Stimulated activated CD8-positive, alpha-beta memory T cell treated with anti-CD3 and anti-CD28 coated beads, Interleukin-15, amount 100 ng/mL, for 4 hours (primary cell): ENCODE results near the gene RTP5.

ENCODE experiments used
- DNase-seq, 2 donors: peaks; one replicate each; pipeline ENCODE4 v3.0.0-alpha.2; 2020; ENCODE audit warnings: low read depth in 2 of 2

RTP5 gene

GRCh38 chr2:241857572-241858121 lies 11.9 kb upstream of the RTP5 start:
- DNase-seq = no peak

GRCh38 chr2:241858206-241859016 lies 11.1 kb upstream of the RTP5 start, which contains the start of gene PDCD1:
TSS of gene PDCD1 (minus strand) at chr2:241858894. CDS start at chr2:241858838, 56 bp downstream.
- peak; percentile 66 to 76 for DNase-seq

DNA sequence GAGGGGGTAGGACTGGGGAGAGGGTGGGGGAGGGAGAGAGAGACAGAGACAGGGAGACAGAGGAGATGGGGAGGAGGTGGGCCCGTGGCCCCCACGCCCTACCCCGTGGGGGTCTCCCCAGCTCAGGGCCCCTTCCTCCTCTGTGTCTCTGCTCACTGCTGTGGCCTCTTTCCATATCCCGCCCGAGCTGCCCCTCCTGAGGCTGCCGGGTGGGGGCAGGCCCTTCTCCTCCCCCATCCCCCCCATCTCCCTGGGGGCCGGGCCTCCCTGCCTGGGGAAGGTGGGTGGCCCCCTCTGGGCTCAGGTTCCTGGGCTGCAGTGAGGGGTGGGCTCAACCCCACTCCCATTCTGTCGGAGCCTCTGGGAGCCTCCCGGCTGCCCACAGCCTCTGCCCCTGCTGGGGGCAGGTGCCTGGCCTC lies 10.5 kb upstream of the RTP5 start:
- no peak for DNase-seq

DNA sequence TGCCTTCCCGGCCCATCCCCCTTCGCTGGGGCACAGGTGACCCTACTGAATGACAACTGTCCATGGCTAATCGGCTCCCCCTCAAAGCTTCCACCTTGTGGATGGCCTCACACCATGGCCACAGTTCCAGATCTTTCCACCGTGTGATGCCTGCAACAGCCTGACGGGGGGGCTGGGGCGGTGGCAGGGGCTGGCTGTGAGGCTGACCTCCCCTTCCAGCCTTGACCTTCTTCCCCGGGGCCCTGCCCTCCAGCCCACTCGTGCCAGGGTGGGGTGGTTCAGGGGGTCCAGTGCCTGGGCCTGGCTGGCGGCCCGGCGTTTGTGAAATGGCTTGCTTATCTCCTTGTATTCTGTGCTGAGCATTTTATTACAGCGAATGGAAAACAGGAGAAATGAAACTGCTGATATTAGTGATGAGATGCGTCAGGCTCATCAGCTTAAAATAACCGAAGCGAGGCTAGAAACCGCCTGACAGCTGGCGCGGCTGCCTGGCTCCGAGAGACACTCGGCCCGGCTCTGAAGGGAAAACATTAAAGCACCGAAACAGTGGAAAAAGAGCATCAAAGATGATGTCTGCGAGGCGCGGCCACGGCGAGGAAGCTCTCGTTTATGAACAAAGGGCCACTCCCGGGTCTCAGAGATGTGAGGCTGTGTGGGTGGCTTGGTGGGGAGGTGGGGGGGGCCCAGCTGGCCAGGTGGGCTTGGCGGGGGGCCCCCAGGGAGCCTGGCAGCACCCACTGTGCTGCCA lies 9.9 kb upstream of the RTP5 start:
- DNase-seq = peak; percentile 67 to 68

GRCh38 chr2:241860184-241861078 lies 9.1 kb upstream of the RTP5 start:
- no peak for DNase-seq

DNA sequence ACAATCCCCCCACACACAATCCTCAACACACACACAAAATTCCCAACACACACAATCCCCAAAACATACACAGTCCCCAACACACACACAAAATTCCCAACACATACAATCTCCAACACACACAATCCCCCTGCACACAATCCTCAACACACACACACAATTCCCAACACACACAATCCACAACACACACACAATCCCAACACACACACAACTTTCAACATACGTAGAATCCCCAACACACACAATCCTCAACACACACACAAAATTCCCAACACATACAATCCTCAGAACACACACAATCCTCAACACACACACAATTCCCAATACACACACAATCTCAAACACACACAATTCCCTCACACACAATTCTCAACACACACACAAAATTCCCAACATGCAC lies 8.3 kb upstream of the RTP5 start:
- no peak for DNase-seq

GRCh38 chr2:241862093-241862492 lies 7.4 kb upstream of the RTP5 start:
- DNase-seq = no peak

DNA sequence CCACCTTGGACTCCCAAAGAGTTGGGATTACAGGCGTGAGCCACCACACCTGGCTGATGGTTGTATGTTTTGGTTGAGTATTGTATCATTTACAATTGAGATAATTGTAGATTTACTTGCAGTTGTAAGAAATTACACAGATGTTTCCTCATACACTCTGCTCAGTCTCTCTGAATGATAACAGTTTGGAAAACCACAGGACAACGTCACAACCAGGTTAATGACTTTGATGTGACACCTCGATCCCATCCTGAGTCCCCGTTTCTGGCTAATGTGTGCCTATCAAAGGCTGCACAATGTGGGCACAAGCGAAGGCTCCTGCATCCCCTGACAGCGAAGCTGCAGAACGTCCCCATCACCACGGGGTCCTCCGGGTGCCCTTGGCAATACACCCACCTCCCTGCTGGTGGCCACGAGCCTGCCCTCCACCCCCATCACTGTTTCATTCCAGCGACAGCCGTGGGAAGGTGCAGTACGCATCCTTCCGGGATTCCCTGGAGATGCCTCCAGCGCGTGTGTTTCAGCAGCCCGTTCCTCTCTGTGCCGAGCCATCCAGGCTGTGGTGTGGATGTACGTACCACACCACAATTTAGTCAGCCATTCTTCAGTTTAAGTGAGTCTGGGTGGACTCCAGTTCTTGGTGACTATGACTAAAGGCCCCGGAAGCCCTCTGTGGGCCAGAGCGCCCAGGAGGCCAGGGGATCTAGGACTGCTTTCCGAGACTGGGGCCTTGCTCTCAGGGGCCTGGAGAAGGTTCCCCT lies 6.6 kb upstream of the RTP5 start:
- DNase-seq = no peak

DNA sequence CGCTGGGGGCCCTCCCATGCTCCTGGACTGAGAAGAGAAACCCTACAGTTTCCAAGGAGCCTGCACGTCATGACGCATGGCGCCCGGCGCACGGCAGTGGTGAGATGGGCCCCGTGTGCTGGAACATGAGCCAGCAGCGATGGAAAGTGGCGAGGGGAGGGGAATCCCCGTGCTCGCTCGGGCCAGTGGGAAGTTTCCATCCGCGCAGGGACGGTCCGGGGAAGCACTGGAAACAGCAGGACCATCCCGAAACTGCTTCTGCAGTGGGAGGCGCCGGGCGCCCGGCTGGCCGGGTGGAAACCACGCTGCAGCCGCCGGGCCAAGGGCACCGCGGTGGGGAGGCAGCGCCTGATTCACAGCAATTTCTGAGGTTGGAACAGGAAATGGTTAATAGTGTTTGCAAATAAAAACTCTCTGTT lies 6.0 kb upstream of the RTP5 start:
- DNase-seq = peak in 1 of 2 donors; percentile 38

GRCh38 chr2:241864168-241864849 lies 5.2 kb upstream of the RTP5 start:
- no peak for DNase-seq

GRCh38 chr2:241864850-241865213 lies 4.7 kb upstream of the RTP5 start:
- no peak for DNase-seq

DNA sequence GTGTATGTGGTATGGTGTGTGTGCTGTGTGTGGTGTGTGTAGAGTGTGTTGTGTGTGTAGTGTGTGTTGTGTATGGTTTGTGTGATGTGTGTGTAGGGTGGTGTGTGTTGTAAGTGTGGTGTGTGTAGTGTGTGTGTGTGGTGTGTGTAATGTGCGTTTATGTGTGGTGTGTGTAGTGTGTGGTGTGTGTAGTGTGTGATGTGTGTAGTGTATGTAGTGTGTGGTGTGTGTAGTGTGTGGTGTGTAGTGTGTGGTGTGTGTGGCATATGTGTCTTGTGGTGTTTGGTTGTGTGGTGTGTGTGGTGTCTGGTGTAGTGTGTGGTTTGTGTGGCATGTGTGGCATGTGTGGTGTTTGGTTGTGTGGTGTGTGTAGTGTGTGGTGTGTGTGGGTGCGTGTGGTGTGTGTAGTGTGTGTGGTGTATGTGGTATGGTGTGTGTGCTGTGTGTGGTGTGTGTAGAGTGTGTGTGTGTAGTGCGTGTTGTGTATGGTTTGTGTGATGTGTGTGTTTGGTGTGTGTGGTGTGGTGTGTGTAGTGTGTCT lies 4.0 kb upstream of the RTP5 start:
- no peak for DNase-seq

DNA sequence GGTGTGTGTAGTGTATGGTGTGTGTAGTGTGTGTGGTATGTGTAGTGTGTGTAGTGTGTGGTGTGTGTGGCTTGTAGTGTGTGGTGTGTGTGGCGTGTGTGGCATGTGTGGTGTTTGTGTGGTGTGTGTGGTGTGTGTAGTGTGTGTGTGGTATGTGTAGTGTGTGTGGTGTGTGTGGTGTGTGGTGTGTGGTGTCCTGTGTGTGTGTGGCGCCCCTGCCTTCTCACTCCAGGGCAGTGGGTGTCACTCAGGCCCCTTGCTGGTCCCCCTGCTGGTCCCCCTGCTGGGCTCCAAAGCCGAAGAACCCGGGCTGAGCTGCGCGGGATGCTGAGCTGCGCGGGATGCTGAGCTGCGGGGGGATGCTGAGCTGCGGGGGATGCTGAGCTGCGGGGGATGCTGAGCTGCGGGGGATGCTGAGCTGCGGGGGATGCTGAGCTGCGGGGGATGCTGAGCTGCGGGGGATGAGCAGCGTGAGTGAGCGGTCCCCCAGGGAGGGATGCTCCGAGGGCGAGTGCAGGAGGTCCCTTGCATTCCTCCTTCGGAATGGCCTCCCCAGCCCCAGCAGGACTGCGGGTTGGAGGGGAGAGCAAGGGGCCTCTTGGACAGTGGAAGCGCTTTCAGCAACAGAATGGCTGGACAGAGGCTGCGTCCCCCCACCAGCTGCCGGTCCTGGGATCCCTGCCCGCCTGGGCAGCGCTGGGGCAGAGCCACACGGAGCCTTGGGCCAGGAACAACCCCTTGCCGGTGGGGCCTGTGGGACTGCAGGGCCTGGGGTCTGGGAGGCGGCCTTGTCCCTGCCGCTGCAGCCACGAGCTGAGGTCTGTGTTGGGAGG lies 3.4 kb upstream of the RTP5 start:
- DNase-seq = no peak

GRCh38 chr2:241866790-241867645 lies 2.5 kb upstream of the RTP5 start:
- DNase-seq = no peak

- peak; percentile 45 to 53 for DNase-seq
Observed at GRCh38 chr2:241867776-241868420, 1.6 kb upstream of the RTP5 start.

DNA sequence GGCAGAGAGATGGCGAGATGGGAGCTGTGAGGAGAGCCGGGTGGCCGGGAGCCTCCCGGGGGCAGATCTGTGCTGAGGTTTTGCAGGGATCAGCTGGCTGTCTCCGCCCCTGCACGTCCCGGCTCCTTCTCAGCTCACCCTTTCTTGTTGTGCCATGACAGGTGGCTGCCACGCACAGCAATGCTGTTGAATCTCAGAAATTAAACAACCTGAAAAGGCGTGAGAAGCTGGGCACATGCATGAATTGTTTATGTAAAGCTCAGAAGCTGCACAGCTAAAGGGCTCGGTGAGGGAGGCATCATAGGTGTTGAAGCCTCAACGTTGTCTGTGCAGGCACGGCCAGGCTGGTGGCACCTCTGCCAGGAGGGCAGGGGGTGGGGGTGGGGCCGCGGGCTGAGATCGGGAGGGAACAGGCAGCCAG lies 858 bp upstream of the RTP5 start:
- DNase-seq = no peak

DNA sequence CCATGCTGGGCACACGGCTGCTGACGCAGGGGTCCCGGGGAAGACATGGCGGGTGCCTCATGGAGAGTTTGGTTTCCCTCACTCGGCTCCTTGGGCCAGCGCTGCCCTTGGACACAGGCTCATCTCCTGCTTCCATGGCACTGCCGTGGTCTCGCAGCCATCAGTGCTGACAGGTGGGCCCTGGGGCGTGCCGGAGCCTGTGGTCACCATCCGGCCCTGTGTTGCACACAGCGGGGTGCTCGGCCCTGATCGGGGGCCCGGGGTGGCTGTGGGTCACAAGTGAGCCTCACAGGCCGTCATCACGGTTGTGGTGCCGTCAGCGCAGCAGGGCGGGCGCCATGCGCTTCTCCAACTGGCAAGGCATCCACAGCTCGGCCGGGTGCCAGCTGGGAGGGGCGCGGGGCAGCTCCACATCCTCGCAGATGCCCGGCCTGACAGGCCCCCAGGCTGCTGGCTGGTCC lies 582 bp downstream of the RTP5 start:
- no peak for DNase-seq
